A673 (cell line): ENCODE data around the gene FREM1.

ENCODE experiments used
- EZH2 ChIP-seq: fragments of 200-600 bp; sonication (generic); IDR thresholded peaks from 2 replicates; pipeline ENCODE4 v1.6.1; 2017; ENCODE audit warnings: borderline replicate concordance, low read depth, mild to moderate bottlenecking, mixed read lengths, antibody characterized with exemption, low read length; ENCODE audit not compliant: poor library complexity, severe bottlenecking
- TF ChIP-seq, protein P1 (sequence below): fragments of 300-800, 200-600 bp; sonication (generic); conservative IDR thresholded peaks from 2 replicates; pipeline ENCODE4 v1.5.1; 2017; ENCODE audit warnings: low read depth, mild to moderate bottlenecking, antibody characterized with exemption, low read length, moderate library complexity, mixed read lengths

GRCh38 chr9:14744768-14745167 is 165.5 kb downstream of the FREM1 start:
- TF ChIP-seq, protein P1, sequence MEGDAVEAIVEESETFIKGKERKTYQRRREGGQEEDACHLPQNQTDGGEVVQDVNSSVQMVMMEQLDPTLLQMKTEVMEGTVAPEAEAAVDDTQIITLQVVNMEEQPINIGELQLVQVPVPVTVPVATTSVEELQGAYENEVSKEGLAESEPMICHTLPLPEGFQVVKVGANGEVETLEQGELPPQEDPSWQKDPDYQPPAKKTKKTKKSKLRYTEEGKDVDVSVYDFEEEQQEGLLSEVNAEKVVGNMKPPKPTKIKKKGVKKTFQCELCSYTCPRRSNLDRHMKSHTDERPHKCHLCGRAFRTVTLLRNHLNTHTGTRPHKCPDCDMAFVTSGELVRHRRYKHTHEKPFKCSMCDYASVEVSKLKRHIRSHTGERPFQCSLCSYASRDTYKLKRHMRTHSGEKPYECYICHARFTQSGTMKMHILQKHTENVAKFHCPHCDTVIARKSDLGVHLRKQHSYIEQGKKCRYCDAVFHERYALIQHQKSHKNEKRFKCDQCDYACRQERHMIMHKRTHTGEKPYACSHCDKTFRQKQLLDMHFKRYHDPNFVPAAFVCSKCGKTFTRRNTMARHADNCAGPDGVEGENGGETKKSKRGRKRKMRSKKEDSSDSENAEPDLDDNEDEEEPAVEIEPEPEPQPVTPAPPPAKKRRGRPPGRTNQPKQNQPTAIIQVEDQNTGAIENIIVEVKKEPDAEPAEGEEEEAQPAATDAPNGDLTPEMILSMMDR = no peak
- no peak for TF ChIP-seq EZH2
